Measurements from ENCODE around the gene PDE4B. TPM values are rescaled to one million over a fixed set of nuclear protein-coding genes. Genes with fewer than 3 reads are reported as not detected.
"Not testable (repeated sequence)": the region's sequence is repeated elsewhere in the genome, so short reads cannot be mapped to it uniquely, and the experiment has no call there.

The PDE4B gene
- total RNA-seq, 1 donor from 2014 or later = 10.9 TPM

- H3K27me3 Mint-ChIP-seq = peaks cover 10% of the 10 kb centered on the region
- no peak overlapping the region for H3K4me3 Mint-ChIP-seq
- no peak overlapping the region for H3K27ac Mint-ChIP-seq
- H3K4me1 Mint-ChIP-seq = peaks cover 5% of the 10 kb centered on the region
- intact Hi-C loops (cut with micrococcal nuclease) = no loop called here
- no peaks in the 10 kb centered on the region for H3K9me3 Mint-ChIP-seq
- H3K36me3 Mint-ChIP-seq (ENCODE audit: low read depth) = no peaks in the 10 kb centered on the region
- DNase-seq = no peak
Observed at GRCh38 chr1:66013371-66013770, 220.7 kb downstream of the PDE4B start.

GRCh38 chr1:66022904-66023620 lies 230.4 kb downstream of the PDE4B start:
- H3K27ac Mint-ChIP-seq = no peak overlapping the region
- DNase-seq = no peak

GRCh38 chr1:66025188-66025587 lies 232.5 kb downstream of the PDE4B start:
- no peak overlapping the region for H3K4me3 Mint-ChIP-seq
- no peak for DNase-seq
- H3K27ac Mint-ChIP-seq = no peak overlapping the region
- no peaks in the 10 kb centered on the region for H3K36me3 Mint-ChIP-seq (ENCODE audit: low read depth)
- H3K9me3 Mint-ChIP-seq = peaks cover 16% of the 10 kb centered on the region
- H3K4me1 Mint-ChIP-seq = no peaks in the 10 kb centered on the region
- intact Hi-C loops (cut with micrococcal nuclease) = no loop called here
- H3K27me3 Mint-ChIP-seq = peaks cover 2% of the 10 kb centered on the region

More at GRCh38 chr1:66022904-66023620, 230.4 kb downstream of the PDE4B start:
- no peak overlapping the region for H3K4me3 Mint-ChIP-seq
- H3K36me3 Mint-ChIP-seq (ENCODE audit: low read depth) = no peaks in the 10 kb centered on the region
- peaks cover 7% of the 10 kb centered on the region for H3K9me3 Mint-ChIP-seq
- H3K4me1 Mint-ChIP-seq = no peaks in the 10 kb centered on the region
- H3K27me3 Mint-ChIP-seq = peaks cover 2% of the 10 kb centered on the region
- intact Hi-C loops (cut with micrococcal nuclease) = no loop called here

GRCh38 chr1:66028035-66028434 lies 235.3 kb downstream of the PDE4B start:
- H3K9me3 Mint-ChIP-seq = peaks cover 18% of the 10 kb centered on the region
- H3K27ac Mint-ChIP-seq = no peak overlapping the region
- H3K4me1 Mint-ChIP-seq = no peaks in the 10 kb centered on the region
- H3K27me3 Mint-ChIP-seq = peaks cover 2% of the 10 kb centered on the region
- intact Hi-C loops (cut with micrococcal nuclease) = no loop called here
- no peak overlapping the region for H3K4me3 Mint-ChIP-seq
- no peaks in the 10 kb centered on the region for H3K36me3 Mint-ChIP-seq (ENCODE audit: low read depth)
- no peak for DNase-seq

GRCh38 chr1:66033781-66034180 lies 241.1 kb downstream of the PDE4B start:
- H3K9me3 Mint-ChIP-seq = peaks cover 11% of the 10 kb centered on the region
- H3K27me3 Mint-ChIP-seq = peaks cover 17% of the 10 kb centered on the region
- DNase-seq = no peak
- H3K27ac Mint-ChIP-seq = no peak overlapping the region
- H3K36me3 Mint-ChIP-seq (ENCODE audit: low read depth) = no peaks in the 10 kb centered on the region
- no peaks in the 10 kb centered on the region for H3K4me1 Mint-ChIP-seq
- no peak overlapping the region for H3K4me3 Mint-ChIP-seq
- intact Hi-C loops (cut with micrococcal nuclease) = no loop called here

- H3K9me3 Mint-ChIP-seq = peaks cover under 1% of the 10 kb centered on the region
- H3K27ac Mint-ChIP-seq = no peak overlapping the region
- peaks cover 17% of the 10 kb centered on the region for H3K27me3 Mint-ChIP-seq
- no peak for DNase-seq
- intact Hi-C loops (cut with micrococcal nuclease) = no loop called here
- H3K4me3 Mint-ChIP-seq = no peak overlapping the region
- H3K36me3 Mint-ChIP-seq (ENCODE audit: low read depth) = no peaks in the 10 kb centered on the region
- no peaks in the 10 kb centered on the region for H3K4me1 Mint-ChIP-seq
Observed at GRCh38 chr1:66035616-66036245, 243.0 kb downstream of the PDE4B start.

- Mint-ChIP-seq H3K4me3 (no peak overlapping the region), H3K27me3 (peaks cover 13% of the 10 kb centered on the region), H3K9me3 (no peaks in the 10 kb centered on the region), H3K36me3 (ENCODE audit: low read depth) (no peaks in the 10 kb centered on the region), H3K27ac (no peak overlapping the region), H3K4me1 (no peaks in the 10 kb centered on the region)
- no peak for DNase-seq
- intact Hi-C loops (cut with micrococcal nuclease) = no loop called here
Observed at GRCh38 chr1:66041654-66042053, 249.0 kb downstream of the PDE4B start.

GRCh38 chr1:66043186-66043585 lies 250.5 kb downstream of the PDE4B start:
- Mint-ChIP-seq H3K27me3 (peaks cover 13% of the 10 kb centered on the region), H3K36me3 (ENCODE audit: low read depth) (no peaks in the 10 kb centered on the region), H3K4me3 (no peak overlapping the region), H3K27ac (no peak overlapping the region), H3K4me1 (no peaks in the 10 kb centered on the region), H3K9me3 (no peaks in the 10 kb centered on the region)
- intact Hi-C loops (cut with micrococcal nuclease) = no loop called here
- DNase-seq = no peak

- intact Hi-C loops (cut with micrococcal nuclease) = no loop called here
- DNase-seq = no peak
- Mint-ChIP-seq H3K4me1 (no peaks in the 10 kb centered on the region), H3K4me3 (no peak overlapping the region), H3K36me3 (ENCODE audit: low read depth) (no peaks in the 10 kb centered on the region), H3K27ac (no peak overlapping the region), H3K27me3 (peaks cover 10% of the 10 kb centered on the region), H3K9me3 (no peaks in the 10 kb centered on the region)
Observed at GRCh38 chr1:66044912-66045311, 252.2 kb downstream of the PDE4B start.

- no peaks in the 10 kb centered on the region for H3K36me3 Mint-ChIP-seq (ENCODE audit: low read depth)
- no peak for DNase-seq
- H3K9me3 Mint-ChIP-seq = no peaks in the 10 kb centered on the region
- H3K4me1 Mint-ChIP-seq = no peaks in the 10 kb centered on the region
- intact Hi-C loops (cut with micrococcal nuclease) = no loop called here
- no peak overlapping the region for H3K4me3 Mint-ChIP-seq
- H3K27ac Mint-ChIP-seq = no peak overlapping the region
- peaks cover 10% of the 10 kb centered on the region for H3K27me3 Mint-ChIP-seq
Observed at GRCh38 chr1:66046415-66046814, 253.7 kb downstream of the PDE4B start.

- intact Hi-C loops (cut with micrococcal nuclease) = no loop called here
- DNase-seq = no peak
- no peak overlapping the region for H3K27ac Mint-ChIP-seq
- H3K9me3 Mint-ChIP-seq = no peaks in the 10 kb centered on the region
- H3K4me1 Mint-ChIP-seq = no peaks in the 10 kb centered on the region
- H3K4me3 Mint-ChIP-seq = no peak overlapping the region
- H3K36me3 Mint-ChIP-seq (ENCODE audit: low read depth) = no peaks in the 10 kb centered on the region
- H3K27me3 Mint-ChIP-seq = peaks cover 10% of the 10 kb centered on the region
Observed at GRCh38 chr1:66048011-66048410, 255.3 kb downstream of the PDE4B start.

GRCh38 chr1:66050123-66050522 lies 257.4 kb downstream of the PDE4B start:
- Mint-ChIP-seq H3K27me3 (peaks cover 14% of the 10 kb centered on the region), H3K4me3 (no peak overlapping the region), H3K36me3 (ENCODE audit: low read depth) (no peaks in the 10 kb centered on the region), H3K4me1 (no peaks in the 10 kb centered on the region), H3K27ac (no peak overlapping the region), H3K9me3 (no peaks in the 10 kb centered on the region)
- intact Hi-C loops (cut with micrococcal nuclease) = no loop called here
- no peak for DNase-seq

GRCh38 chr1:66050633-66051032 lies 257.9 kb downstream of the PDE4B start:
- peaks cover 13% of the 10 kb centered on the region for H3K27me3 Mint-ChIP-seq
- no peaks in the 10 kb centered on the region for H3K36me3 Mint-ChIP-seq (ENCODE audit: low read depth)
- H3K9me3 Mint-ChIP-seq = no peaks in the 10 kb centered on the region
- no peak overlapping the region for H3K4me3 Mint-ChIP-seq
- no peak overlapping the region for H3K27ac Mint-ChIP-seq
- intact Hi-C loops (cut with micrococcal nuclease) = no loop called here
- no peaks in the 10 kb centered on the region for H3K4me1 Mint-ChIP-seq
- no peak for DNase-seq

GRCh38 chr1:66055092-66055491 lies 262.4 kb downstream of the PDE4B start:
- no peak for DNase-seq
- Mint-ChIP-seq H3K36me3 (ENCODE audit: low read depth) (no peaks in the 10 kb centered on the region), H3K27ac (no peak overlapping the region), H3K9me3 (peaks cover 8% of the 10 kb centered on the region), H3K4me3 (no peak overlapping the region), H3K27me3 (peaks cover 11% of the 10 kb centered on the region), H3K4me1 (no peaks in the 10 kb centered on the region)
- intact Hi-C loops (cut with micrococcal nuclease) = no loop called here

GRCh38 chr1:66057448-66057847 lies 264.8 kb downstream of the PDE4B start:
- intact Hi-C loops (cut with micrococcal nuclease); H3K36me3 Mint-ChIP-seq (ENCODE audit: low read depth); H3K27ac Mint-ChIP-seq; H3K9me3 Mint-ChIP-seq; H3K4me3 Mint-ChIP-seq; H3K4me1 Mint-ChIP-seq; DNase-seq: not testable (repeated sequence)
- H3K27me3 Mint-ChIP-seq = peaks cover 19% of the 10 kb centered on the region
